ENCODE data around the gene CASKIN2.
"Not testable (repeated sequence)": the region's sequence is repeated elsewhere in the genome, so short reads cannot be mapped to it uniquely, and the experiment has no call there.

The CASKIN2 gene

DNA sequence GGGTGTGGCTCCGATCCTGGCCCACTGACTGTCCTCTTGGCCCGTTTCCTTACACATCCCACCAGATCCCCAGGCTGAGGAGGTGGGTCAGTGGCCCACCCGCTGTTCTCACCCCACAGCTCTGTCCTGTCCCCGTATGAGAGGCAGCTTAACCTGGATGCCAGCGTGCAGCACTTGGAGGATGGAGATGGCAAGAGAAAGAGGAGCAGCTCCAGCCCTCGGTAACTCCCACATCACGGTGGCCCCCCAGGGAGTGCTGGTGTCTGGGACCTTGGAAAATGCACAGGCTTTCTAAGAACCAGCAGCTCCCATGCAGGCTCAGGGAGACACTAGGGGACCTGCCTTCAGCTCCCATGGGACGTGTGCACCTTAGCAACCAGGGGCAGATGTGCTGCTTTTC is 6.0 kb upstream of the CASKIN2 start:
- DNase-seq: no peak

DNA sequence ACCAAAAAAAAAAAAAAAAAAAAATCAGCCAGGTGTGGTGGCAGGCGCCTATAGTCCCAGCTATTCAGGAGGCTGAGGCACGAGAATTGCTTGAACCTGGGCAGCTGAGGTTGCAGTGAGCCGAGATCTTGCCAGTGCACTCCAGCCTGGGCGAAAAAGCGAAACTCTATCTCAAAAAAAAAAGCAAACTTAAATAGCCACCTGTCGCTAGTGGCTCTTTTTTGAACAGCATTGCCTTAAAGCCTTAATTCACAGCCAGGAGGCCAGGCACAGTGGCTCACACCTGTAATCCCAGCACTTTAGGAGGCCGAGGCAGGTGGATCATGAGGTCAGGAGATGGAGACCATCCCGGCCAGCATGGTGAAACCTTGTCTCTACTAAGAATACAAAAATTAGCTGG is 5.1 kb upstream of the CASKIN2 start:
- not testable (repeated sequence) for DNase-seq

DNA sequence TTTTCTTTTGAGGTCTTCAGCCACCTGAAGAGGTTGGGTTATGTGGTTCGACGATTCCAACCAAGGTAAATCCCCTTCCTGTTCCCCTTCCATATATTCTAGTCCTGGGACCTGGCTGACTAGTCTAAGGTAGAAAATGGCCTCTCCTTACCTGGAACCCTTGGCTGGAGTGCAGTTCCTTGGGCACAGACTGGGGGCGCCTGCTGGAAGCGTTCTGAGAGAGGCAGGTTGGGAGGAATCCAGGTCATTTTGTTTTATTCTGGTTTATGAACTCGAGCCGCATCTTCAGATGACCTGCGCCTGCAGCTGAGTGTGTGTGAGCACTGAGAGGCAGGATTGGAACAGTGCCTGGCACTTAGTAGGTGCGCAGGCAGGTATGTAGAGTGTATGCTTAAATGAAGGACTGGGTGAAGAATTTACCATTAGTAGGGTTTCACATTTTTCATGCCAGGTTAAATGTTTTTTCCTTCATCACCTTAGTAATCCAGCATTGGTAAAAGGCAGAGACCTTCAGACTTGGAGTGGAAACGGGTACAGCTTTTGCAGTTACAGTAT is 3.7 kb upstream of the CASKIN2 start:
- DNase-seq: no peak

DNA sequence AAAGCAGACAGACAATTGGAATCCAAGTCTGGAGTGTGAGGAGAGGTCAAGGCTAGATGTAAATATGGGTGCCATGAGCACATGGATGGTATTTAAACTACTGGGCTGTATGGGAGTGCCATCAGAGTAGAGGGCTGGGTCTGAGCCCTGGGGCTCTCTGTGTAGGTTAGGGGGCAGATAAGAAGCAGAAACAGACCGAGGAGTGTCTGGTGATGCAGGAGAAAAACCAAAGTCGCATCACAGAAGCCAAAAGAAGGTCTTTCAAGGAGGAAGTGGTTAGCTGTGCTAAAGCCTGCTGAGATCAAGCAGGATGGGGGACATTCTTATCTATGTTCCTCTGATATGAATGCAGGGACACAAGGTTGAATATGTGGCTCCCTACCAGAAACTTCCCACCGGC is 2.9 kb upstream of the CASKIN2 start:
- DNase-seq: peak; percentile 49

DNA sequence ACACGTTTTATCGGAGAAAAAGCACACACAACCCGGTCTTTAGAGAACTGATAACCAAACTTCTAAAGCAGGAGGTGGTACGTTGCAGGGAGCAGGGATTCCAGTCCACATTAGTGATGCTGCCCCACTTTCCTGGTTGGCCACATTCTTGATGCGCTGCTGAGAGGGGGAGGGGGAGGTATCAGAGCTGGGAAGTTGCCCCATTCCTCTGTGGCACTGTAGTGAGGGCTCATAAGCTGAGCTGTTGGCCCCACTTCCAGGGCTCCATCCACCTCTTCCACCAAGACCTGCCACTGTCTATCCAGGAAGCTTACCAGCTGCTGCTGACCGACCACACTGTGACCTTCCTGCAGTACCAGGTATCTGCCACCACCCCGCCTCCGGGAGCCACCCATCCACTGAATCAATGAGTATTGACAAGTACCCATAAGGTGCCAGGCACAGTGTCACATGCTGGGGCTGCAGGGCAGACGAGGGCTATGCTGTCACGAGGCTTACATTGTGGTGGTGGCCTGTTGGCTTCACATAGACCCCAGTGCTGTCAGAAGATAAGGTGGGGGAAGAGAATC is 2.0 kb upstream of the CASKIN2 start:
- peak; percentile 45 for DNase-seq

DNA sequence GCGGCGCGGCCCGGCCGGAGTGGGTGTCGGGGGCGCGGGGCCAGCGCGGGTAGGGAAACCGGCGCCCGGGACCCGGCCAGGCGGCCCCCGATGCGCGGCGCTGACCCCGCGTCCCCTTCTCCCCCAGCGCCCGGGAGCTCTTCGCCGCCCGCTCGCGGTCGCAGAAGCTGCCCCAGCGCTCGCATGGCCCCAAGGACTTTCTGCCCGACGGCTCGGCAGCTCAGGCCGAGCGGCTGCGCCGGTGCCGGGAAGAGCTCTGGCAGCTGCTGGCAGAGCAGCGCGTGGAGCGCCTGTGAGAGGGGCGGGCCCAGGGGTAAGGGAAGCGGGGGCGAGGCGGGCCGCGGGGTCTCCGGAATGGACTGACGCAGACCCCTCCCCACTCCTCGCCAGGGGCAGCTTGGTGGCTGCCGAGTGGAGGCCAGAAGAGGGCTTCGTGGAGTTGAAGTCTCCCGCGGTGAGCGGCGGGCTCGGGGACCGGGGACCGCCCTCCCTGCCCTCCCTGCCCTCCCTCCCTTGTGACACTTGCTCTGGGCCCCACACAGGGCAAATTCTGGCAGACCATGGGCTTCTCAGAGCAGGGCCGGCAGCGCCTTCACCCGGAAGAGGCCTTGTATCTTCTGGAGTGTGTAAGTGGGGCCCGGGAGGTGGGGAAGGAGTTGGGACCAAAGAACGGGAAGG is 1.4 kb upstream of the CASKIN2 start:
- peak; percentile 50 for DNase-seq

DNA sequence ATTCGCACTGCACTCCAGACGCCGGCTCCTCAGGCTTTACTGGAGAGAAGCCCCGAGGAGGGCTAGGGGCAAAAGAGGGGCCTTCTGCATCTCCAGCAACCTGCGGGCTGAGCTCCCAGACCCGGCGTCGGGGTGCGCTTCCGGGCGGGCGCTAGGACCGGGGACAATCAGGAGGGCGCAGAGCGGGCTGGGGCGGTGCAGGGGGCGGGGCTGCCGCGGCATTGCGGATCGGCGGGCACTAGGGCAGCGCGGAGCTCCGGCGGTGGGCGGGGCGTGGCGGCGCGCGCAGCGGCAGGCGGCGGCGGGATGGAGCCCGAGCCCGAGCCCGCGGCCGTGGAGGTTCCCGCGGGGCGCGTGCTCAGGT is 900 bp upstream of the CASKIN2 start, which contains the start of gene TSEN54:
TSS of gene TSEN54 (plus strand) at position 274 of the 364 bp plus-strand sequence. CDS start at position 307, 33 bp downstream.
- peak; percentile 98 for DNase-seq

DNA sequence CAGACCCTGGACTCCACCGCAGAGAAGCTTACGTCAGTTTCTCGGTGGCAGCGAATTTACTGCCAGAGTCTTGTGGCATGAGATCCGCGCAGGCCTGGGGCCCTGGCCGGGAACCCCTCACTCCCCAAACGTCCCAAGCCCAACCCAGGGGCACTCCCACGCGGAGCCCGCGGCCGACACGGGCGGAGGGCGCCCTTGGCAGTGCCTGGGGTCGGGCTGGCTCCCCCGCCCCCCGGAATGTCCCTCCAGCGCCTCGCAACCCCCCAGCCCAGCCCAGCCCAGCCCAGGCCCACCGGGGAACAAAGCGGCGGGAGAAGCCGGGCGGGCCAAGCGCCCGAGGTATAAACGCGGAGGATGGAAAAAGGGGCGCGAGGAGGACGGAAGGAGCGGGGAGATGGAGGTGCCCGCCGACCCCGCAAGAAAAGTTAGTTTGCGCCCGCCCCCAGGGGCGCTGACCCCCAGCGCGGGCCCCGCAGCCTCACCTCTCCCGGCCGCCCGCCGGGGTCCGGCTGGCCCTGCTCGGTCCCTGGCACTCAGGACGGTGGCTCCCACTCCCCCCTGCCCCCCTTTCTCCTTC is 330 bp downstream of the CASKIN2 start:
- no peak for DNase-seq

DNA sequence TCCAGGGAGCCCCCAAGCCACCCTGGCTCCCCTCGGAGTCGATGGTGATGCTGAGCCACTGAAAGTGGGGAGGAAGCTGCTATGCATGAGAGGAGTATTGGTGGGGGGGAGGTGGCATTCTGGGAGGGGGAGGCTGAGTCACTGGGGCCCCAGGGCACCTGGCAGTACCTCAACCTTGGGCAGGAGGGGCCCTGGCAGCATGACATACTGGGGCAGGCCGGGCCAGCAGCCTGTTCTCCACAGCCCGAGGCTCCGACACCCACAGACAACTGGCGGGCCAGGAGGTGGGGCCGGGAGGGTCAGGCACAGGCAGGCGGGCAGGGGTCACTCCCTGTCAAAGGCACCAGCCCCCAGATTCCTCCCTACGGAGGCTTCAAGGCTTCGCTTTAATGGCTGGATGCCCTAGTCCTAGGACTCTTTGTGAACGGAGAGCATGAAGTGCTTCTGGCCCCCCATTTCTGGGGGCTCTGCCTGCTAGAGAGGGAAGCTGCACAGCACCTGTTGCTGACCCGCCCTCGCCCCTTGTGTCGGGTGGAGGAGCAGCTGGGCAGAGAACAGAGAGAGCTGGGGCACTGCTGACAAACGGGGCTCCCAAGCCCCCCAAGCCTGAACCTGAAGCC is 928 bp downstream of the CASKIN2 start:
- peak; percentile 12 for DNase-seq

DNA sequence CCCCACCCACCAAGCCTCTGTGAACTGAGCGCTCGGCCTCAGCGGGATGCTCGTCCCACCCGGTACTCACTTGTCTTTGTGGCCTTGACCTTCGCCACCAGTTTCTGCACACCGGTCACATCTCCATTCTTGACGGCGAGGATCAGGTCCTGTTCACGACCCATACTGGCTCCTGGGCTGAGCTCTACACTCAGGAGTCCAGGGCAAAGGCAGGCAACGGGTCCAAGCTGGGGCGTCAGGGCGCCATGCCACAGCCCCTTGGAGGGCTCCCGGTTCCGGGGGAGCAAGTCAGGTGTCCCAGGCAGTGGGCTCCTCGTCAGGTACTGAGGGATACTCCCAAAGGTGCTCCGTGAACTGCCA is 1.7 kb downstream of the CASKIN2 start:
- DNase-seq: no peak

DNA sequence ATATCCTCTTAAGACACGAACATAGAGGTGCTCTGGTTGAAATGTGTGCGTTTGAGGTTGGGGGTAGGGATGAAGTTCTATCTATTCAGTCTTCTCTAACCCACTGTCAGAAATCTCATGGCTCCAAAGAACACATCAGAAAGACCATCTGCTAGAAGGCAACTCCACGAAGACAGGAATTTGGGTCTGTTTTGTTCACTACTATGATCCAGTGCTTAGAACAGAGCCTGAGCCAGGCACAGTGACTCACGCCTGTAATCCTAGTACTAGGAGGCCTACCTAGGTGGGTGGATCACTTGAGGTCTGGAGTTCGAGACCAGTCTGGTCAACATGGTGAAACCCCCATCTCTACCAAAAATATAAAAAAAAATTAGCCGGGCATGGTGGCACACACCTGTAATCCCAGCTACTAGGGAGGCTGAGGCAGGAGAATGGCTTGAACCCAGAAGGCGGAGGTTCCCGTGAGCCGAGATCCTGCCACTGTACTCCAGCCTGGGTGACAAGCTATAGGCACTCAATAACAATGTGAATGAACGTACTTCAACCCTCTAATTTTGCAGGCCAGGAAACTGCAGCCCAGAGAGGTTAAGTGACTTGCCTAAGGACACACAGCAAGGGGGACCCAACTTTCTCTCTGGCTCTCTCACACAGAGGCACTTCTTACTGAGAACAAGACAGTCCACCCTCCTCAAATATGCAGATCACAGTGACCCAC is 2.3 kb downstream of the CASKIN2 start:
- DNase-seq: no peak

DNA sequence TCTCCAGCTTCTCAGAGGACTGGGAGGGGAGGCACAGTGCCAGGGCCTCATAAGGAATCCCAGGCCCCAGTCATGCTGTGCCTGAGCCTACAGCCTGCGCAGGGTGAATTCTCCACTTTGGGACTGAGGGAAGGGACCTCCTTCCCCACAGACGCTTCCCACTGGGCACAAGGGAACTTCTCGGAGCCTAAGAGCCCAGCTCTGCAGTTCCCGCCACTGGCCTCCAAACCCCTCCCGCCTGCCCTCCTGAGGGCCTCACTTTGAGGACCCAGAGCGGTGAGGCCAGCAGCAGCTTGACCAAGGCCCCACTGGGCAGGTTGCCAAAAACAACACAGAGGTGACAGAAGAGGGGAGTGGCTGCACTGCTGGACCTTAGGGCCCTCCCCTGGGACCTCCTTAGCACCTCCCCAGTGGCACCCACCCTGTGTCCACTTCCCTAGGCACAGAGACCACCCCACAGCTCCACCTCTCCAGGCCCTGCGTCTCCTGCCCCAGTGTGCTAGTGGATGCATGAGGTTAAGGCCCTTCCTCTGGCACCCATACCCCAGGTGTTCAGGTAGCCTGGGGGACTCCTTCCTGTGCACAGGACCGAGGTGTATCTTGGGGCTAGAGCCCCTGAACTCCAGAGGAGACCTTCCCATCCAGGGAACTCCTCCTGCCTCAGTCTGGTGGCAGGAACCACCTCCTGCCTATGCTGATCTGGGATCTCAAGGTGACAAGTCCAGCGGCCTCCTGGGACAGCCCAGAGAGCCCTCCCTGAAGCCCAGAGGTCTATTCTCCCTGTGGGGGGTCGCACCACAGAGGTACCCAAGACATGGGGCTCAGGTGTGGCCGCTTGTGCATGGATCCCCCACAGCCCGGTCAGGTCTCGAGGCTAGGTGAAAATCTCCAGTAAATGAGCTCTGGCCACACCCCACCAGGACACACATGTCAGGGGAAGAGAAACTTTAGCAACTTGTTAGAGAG is 3.4 kb downstream of the CASKIN2 start:
- DNase-seq: no peak

DNA sequence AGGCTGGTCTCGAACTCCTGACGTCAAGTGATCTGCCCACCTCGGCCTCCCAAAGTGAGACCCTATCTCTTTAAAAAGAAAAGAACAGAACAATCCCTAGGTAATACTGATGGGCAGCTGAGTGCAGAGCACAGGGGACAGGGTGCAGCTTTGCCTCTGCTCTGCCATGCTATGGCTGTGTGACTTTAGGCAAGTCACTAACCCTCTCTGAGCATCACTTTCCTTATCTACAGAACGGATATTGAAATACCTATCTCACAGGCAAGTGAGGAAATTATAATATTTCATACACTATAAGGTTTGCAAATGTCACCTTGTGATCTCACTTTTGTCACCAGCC is 4.1 kb downstream of the CASKIN2 start:
- no peak for DNase-seq

DNA sequence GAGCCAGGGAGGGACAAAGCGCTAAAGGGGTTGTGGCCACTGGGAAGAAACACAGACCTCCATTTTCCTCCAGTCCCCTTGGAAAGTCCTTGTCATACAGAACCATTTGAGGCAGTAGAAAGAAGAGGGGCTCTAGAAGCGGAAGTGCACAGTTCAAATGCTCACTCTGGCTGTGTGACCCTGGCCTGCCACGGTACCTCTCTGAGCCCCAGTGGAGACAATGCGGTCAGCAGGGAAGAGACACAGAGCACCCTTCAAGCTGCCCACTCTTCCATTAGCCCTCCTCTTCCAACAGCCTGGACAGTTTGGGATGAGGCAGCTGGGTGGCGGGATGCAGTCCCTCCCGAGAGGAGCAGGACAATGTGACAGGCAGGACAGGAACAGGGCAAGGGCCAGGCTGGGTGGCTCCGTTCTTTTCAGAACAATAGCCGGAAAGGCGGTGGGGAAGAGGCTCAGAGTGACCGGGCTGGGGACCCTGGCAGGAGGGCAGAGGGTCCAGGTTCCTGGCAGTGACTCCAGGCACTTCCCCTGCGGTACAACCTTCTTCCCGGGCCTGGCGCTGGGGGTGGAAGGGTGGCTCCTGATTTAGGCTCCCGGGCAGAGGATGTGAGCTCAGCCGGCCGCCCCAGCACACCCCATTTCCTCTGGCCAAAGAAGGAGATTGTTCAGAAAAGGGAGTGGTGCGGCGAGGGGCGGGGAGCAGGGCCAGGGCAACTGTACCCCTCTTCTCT is 5.6 kb downstream of the CASKIN2 start:
- no peak for DNase-seq

DNA sequence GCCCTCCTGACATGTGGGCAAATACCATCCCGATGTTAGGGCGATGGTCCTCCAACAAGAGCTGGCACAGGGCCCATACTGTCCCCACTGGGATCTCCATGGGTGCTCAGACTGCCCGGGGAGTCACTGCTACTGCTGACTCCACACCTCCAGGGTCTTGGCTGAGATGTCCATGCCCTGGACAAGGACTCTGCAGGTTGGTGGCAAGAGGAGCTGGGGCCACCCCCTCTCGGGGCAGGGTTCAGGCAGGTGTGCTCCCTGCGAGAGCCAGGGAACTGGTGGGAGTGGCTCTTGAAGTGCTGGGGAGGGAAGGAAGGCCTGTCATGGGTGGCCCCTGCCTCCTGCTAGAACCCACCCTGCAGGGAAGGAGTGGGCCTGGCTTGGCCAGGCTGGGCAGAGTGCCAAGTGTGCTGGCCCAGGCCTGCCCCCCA is 6.4 kb downstream of the CASKIN2 start:
- DNase-seq: no peak

DNA sequence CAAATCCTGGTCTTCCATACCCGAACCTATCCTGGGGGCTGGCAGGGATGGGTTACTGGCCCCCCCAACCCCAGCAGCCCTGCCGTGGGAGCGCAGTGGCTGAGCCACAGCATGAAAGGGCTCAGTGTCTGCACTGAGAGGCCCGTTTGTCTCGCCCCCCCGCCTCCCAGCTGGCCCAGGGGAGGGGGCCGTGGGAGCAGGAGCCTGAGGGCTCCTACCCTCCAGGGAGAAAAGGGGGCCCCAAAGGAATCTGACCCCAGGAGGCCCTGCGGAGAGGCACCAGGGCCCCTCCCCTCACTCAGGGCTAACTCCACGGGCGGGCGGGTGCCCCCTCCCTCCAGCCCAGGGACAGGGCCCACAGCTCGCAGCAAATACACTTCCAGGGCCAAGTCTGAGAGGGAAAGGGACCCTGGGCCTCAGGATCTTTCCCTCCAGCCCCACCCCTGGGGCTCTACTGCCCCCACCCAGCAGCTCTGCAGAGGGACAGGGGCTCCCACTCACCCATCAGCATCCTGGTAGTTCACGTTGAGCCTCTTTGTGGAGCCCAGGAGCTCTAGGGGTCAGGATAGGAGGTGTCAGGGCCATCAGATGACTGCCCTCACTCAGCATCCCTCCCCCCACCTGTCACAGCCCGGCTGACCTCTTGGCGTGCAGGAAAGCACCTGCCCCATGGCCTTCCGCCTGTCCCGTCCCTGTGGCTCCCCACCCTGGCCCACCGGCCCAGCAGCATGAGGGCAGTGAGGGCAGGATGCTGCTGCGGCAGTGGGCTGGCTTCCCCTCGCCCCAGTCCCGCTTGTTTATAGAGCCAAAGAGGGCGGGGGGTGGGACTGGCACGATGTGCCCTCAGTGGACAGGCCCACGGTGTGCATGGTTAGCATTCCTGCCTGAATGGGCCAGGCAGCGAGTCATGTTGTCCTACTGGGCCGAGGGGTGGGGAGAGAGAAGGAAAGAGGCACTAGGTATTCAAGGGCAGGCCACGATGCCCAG is 7.3 kb downstream of the CASKIN2 start:
- no peak for DNase-seq

DNA sequence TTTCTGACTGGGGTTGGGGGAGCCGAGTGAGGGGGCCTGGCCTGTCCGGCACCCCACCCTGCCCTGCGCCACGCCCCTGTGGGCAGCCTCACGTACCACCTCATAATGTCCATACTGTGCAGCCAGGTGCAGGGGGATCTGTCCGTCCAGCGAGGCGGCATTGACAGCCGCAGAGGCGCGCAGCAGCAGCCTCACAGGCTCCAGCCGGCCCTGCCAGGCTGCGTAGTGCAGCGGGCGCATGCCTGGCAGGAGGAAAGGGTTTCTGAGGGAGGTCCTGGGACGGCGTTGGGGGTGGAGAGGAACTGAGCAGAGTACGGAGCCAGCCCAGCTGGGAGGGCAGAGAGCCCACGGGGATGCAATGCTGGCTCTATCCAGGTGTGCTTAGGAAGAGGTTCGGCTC is 8.4 kb downstream of the CASKIN2 start:
- DNase-seq: no peak

DNA sequence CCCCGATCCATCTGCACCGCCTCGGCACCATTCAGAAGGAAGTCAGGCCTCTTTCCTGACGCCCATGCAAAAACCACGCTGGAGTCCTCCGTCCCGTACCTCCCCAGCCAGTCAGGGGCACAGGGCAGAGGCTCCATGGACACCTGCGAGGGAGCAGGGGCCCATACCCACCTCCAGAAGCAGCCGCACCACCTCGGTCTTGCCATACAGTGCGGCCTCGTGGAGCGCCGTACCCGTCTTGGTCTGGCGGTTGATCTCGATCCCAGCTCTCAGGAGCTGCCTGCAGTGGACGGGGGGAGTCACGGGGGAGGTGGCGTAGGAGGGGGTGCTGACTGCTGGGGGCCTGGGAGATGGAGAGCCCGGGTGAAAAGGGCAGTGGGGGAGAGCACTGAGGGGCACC is 9.2 kb downstream of the CASKIN2 start:
- no peak for DNase-seq

DNA sequence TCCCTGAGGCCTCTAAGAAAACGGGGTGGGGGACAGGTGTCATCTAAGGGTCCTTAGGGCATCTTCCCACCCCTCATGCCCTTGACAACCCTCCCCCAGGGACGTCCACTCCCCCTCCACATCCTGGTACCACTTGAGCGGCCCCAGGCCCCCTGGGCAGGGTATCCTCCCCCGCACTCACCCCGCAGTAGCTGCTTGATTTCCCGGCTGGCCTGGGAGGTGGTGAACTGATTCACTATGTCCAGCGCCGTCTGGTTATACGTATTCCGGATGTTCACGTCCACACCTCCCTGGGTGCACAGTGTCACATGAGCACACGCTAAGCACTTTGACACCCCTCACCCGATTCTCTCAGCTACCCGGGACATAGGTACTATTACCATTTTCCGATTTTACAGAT is 9.7 kb downstream of the CASKIN2 start:
- no peak for DNase-seq

DNA sequence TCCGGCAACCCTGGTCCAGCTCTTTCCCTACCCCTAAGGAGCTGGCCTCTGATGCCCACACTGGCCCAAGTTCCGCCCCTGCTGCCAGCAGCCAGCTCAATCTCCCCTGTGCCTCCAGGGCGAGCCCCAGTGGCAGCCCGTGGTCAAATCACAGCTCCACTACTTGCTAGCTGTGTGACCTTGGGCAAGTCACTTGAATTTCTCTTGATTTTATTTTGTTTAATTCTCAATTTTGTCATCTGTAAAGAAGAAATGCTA is 10.3 kb downstream of the CASKIN2 start:
- no peak for DNase-seq
